Smooth muscle cell (in vitro differentiated cells): ENCODE data around the gene ALKBH7. TPM values are rescaled to one million over a fixed set of nuclear protein-coding genes. Genes with fewer than 3 reads are reported as not detected.
"Not testable (repeated sequence)": the region's sequence is repeated elsewhere in the genome, so short reads cannot be mapped to it uniquely, and the experiment has no call there.

ENCODE experiments used
- DNase-seq: peaks from one replicate; lab custom pipeline; 2025; ENCODE audit not compliant: unreplicated experiment; lab: John Stamatoyannopoulos, UW
- H2AFZ ChIP-seq: fragments of 200-600 bp; sonication (generic); 2 replicates; pipeline ENCODE4 v1.6.0; 2016; ENCODE audit warnings: antibody characterized with exemption, low read depth, mild to moderate bottlenecking
- H3F3A ChIP-seq: fragments of 200-600 bp; sonication (generic); 2 replicates; pipeline ENCODE4 v1.6.0; 2017; ENCODE audit warnings: antibody characterized with exemption, low read depth
- H3K27ac ChIP-seq: fragments of 200-600 bp; sonication (generic); 2 replicates; pipeline ENCODE4 v1.5.1; 2016; ENCODE audit warnings: low read depth, mild to moderate bottlenecking
- H3K27me3 ChIP-seq: fragments of 200-600 bp; sonication (generic); 2 replicates; pipeline ENCODE4 v1.6.1; 2016; ENCODE audit warnings: low read depth, mild to moderate bottlenecking
- H3K36me3 ChIP-seq: fragments of 200-600 bp; sonication (generic); 2 replicates; pipeline ENCODE4 v1.5.1; 2016; ENCODE audit warnings: low read depth
- H3K4me1 ChIP-seq: fragments of 200-600 bp; sonication (generic); 2 replicates; pipeline ENCODE4 v1.5.1; 2016; ENCODE audit warnings: low read depth
- H3K4me2 ChIP-seq: fragments of 200-600 bp; sonication (generic); 2 replicates; pipeline ENCODE4 v1.6.0; 2016; ENCODE audit warnings: mild to moderate bottlenecking
- H3K4me3 ChIP-seq: fragments of 200-600 bp; sonication (generic); 2 replicates; pipeline ENCODE4 v1.5.1; 2016; ENCODE audit warnings: mild to moderate bottlenecking
- H3K79me2 ChIP-seq: fragments of 200-600 bp; sonication (generic); 2 replicates; pipeline ENCODE4 v1.6.0; 2016; ENCODE audit warnings: low read depth, mild to moderate bottlenecking
- H3K9ac ChIP-seq: fragments of 200-600 bp; sonication (generic); 2 replicates; pipeline ENCODE4 v1.6.0; 2016; ENCODE audit warnings: low read depth
- H3K9me3 ChIP-seq: fragments of 200-600 bp; sonication (generic); replicated peaks from 2 replicates; pipeline ENCODE4 v1.5.1; 2016; ENCODE audit warnings: low read depth
- H4K20me1 ChIP-seq: fragments of 200-600 bp; sonication (generic); 2 replicates; pipeline ENCODE4 v1.6.0; 2016; ENCODE audit warnings: low read depth
- WGBS: methylation state at CpG from one replicate; pipeline ENCODE4 v1.1.7; 2016; ENCODE audit warnings: low lambda C conversion rate; 5-methylcytosine and 5-hydroxymethylcytosine counted together
- polyA plus RNA-seq: library from polyadenylated mRNA; unstranded; fragments of >200 nt; fragmentation: Nextera tagmentation; extraction: Ambion mirVana; gene quantifications from 2 replicates; pipeline ENCODE4 v1.2.1, GENCODE V29; 2016
- total RNA-seq: library from RNA; depleted of rRNA; stranded (reverse); fragments of >200 nt; gene quantifications from 2 replicates; pipeline ENCODE4 v1.2.3, GENCODE V29; 2014
- TF ChIP-seq, protein P1 (sequence below): fragments of 200-600 bp; sonication (generic); IDR thresholded peaks from 2 replicates; pipeline ENCODE4 v1.5.1; 2017; ENCODE audit warnings: borderline replicate concordance, mild to moderate bottlenecking, antibody characterized with exemption; ENCODE audit not compliant: insufficient read depth, poor library complexity, severe bottlenecking

ALKBH7 gene
- total and polyA plus RNA-seq, 2 experiments from 2014 or later, result 34.4 to 103 TPM

DNA sequence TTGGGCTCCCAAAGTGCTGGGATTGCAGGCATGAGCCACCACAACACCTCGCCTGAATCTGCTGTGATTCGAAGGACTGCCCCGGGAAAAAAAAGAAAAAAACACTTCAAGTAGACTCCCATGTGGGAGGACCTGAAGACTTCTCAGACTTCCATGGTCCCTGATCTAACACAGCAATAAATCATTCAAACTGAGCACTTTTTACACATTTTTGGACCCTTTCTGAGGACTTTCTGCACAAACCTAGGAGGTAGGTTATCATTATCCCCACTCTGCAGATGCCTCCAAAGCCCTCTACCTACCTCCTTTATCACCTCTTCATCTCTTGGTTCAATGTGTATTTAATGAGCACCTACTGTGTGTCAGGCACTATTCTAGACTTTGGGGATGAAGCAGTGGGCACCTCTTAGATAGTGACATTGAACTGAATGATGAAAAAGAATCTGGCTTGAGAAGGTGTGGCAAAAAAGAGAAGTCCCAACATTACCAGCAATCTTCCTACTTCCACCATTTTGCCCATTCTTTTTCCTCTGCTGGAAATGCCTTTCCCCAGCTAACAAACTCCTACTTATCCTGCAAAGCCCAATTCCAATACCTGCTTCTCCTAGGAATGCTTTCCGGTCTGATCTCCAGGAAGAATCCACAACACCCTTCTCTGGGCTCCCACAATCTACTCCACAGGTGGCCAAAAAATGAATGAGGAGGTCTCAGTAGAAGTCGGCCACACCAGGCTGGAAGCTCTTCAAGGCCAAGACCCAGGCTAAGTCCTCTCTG is 12.8 kb upstream of the ALKBH7 start:
- TF ChIP-seq, protein P1, sequence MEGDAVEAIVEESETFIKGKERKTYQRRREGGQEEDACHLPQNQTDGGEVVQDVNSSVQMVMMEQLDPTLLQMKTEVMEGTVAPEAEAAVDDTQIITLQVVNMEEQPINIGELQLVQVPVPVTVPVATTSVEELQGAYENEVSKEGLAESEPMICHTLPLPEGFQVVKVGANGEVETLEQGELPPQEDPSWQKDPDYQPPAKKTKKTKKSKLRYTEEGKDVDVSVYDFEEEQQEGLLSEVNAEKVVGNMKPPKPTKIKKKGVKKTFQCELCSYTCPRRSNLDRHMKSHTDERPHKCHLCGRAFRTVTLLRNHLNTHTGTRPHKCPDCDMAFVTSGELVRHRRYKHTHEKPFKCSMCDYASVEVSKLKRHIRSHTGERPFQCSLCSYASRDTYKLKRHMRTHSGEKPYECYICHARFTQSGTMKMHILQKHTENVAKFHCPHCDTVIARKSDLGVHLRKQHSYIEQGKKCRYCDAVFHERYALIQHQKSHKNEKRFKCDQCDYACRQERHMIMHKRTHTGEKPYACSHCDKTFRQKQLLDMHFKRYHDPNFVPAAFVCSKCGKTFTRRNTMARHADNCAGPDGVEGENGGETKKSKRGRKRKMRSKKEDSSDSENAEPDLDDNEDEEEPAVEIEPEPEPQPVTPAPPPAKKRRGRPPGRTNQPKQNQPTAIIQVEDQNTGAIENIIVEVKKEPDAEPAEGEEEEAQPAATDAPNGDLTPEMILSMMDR, result no peak
- H4K20me1 ChIP-seq, result no peaks in the 10 kb centered on the region
- WGBS, result 92% methylated on average over 5 of the region's 5 CpGs
- H3K4me3 ChIP-seq, result no peak overlapping the region
- H3K27ac ChIP-seq, result no peak overlapping the region
- no peak overlapping the region for H2AFZ ChIP-seq
- no peak overlapping the region for H3K9ac ChIP-seq
- H3K79me2 ChIP-seq, result peaks cover 12% of the 10 kb centered on the region
- no peaks in the 10 kb centered on the region for H3F3A ChIP-seq
- no peaks in the 10 kb centered on the region for H3K9me3 ChIP-seq
- no peak overlapping the region for H3K4me2 ChIP-seq
- H3K27me3 ChIP-seq, result no peaks in the 10 kb centered on the region
- peaks cover 5% of the 10 kb centered on the region for H3K4me1 ChIP-seq
- H3K36me3 ChIP-seq, result no peaks in the 10 kb centered on the region
- DNase-seq, result no peak

GRCh38 chr19:6360445-6360844 is 12.1 kb upstream of the ALKBH7 start:
- H3K4me2 ChIP-seq, H4K20me1 ChIP-seq, DNase-seq, H3K9ac ChIP-seq, H3K36me3 ChIP-seq, H3F3A ChIP-seq, H3K27me3 ChIP-seq, H3K9me3 ChIP-seq, H3K4me1 ChIP-seq, H3K27ac ChIP-seq, H2AFZ ChIP-seq, H3K4me3 ChIP-seq: not testable (repeated sequence)
- H3K79me2 ChIP-seq, result peaks cover 12% of the 10 kb centered on the region
- 97% methylated on average over 12 of the region's 12 CpGs for WGBS

GRCh38 chr19:6360857-6361216 is 11.8 kb upstream of the ALKBH7 start:
- peak overlapping the region; percentile 91 for H3K4me2 ChIP-seq
- not testable (repeated sequence) for H3K9me3 ChIP-seq, H3K27ac ChIP-seq, H3F3A ChIP-seq, H3K27me3 ChIP-seq, H3K4me1 ChIP-seq, DNase-seq, H3K36me3 ChIP-seq, H4K20me1 ChIP-seq
- peaks cover 12% of the 10 kb centered on the region for H3K79me2 ChIP-seq
- peak overlapping the region; percentile 92 for H2AFZ ChIP-seq
- H3K4me3 ChIP-seq, result peak overlapping the region; percentile 81
- WGBS, result 94% methylated on average over 10 of the region's 10 CpGs
- peak overlapping the region; percentile 56 for H3K9ac ChIP-seq

GRCh38 chr19:6362027-6362350 is 10.6 kb upstream of the ALKBH7 start:
- TF ChIP-seq, protein P1, result no peak
- no peak for DNase-seq
- H3K4me2 ChIP-seq, result peak overlapping the region; percentile 91
- peak overlapping the region; percentile 92 for H2AFZ ChIP-seq
- no peaks in the 10 kb centered on the region for H4K20me1 ChIP-seq
- H3K27me3 ChIP-seq, result no peaks in the 10 kb centered on the region
- H3K9me3 ChIP-seq, result no peaks in the 10 kb centered on the region
- H3K36me3 ChIP-seq, result no peaks in the 10 kb centered on the region
- no CpG with 5 or more reads among the region's 7 CpGs for WGBS
- H3K79me2 ChIP-seq, result peaks cover 12% of the 10 kb centered on the region
- peaks cover 5% of the 10 kb centered on the region for H3K4me1 ChIP-seq
- H3K27ac ChIP-seq, result peak overlapping the region; percentile 49
- H3F3A ChIP-seq, result no peaks in the 10 kb centered on the region
- H3K4me3 ChIP-seq, result peak overlapping the region; percentile 81
- peak overlapping the region; percentile 56 for H3K9ac ChIP-seq
